Lower lobe of right lung (tissue), 2 donors: ENCODE results near the gene METAP1D. TPM values are rescaled to one million over a fixed set of nuclear protein-coding genes. Genes with fewer than 3 reads are reported as not detected.

Source experiments
- ATAC-seq, 2 donors: fragments of 200-7000 bp; cut with Tn5 transposase; one replicate each; pipeline ENCODE4 v1.9.1; 2020 to 2022; ENCODE audit warnings: mild to moderate bottlenecking in 2 of 2, moderate library complexity in 2 of 2
- DNase-seq: peaks from one replicate; pipeline ENCODE4 v3.0.0-alpha.2; 2020
- H3K27ac ChIP-seq: fragments of 200-600 bp; one replicate; pipeline ENCODE4 v1.8.0; 2022
- H3K27me3 ChIP-seq: fragments of 200-600 bp; one replicate; pipeline ENCODE4 v1.8.0; 2022; ENCODE audit warnings: low read depth
- H3K36me3 ChIP-seq: fragments of 200-600 bp; one replicate; pipeline ENCODE4 v1.8.0; 2022; ENCODE audit warnings: mild to moderate bottlenecking
- H3K4me1 ChIP-seq: fragments of 200-600 bp; one replicate; pipeline ENCODE4 v1.8.0; 2022
- H3K4me3 ChIP-seq: fragments of 200-600 bp; one replicate; pipeline ENCODE4 v1.8.0; 2022; ENCODE audit warnings: mild to moderate bottlenecking
- H3K9me3 ChIP-seq: fragments of 200-600 bp; one replicate; pipeline ENCODE4 v1.8.0; 2022
- intact Hi-C: fragments of 100-400 bp; cut with DNase I; formaldehyde crosslinking; loops from one replicate; pipeline ENCODE4 v1.11.0; 2022
- total RNA-seq: library from RNA; stranded (reverse); fragmentation: NEBNext Ultra II Directional; extraction: Animal tissue kit (Norgen Biotek cat#: 25700); gene quantifications from one replicate; pipeline ENCODE4 v1.2.1, GENCODE V29; 2021
- TF ChIP-seq, protein P1 (sequence below): fragments of 200-600 bp; IDR thresholded peaks from one replicate; pipeline ENCODE4 v1.8.0; 2022; ENCODE audit warnings: antibody characterized with exemption, mild to moderate bottlenecking
- donor health status: DM: no; HTN: yes; CAD: no; lungs with severe emphysema.

METAP1D gene
- total RNA-seq, 1 donor from 2014 or later = 3.8 TPM

DNA sequence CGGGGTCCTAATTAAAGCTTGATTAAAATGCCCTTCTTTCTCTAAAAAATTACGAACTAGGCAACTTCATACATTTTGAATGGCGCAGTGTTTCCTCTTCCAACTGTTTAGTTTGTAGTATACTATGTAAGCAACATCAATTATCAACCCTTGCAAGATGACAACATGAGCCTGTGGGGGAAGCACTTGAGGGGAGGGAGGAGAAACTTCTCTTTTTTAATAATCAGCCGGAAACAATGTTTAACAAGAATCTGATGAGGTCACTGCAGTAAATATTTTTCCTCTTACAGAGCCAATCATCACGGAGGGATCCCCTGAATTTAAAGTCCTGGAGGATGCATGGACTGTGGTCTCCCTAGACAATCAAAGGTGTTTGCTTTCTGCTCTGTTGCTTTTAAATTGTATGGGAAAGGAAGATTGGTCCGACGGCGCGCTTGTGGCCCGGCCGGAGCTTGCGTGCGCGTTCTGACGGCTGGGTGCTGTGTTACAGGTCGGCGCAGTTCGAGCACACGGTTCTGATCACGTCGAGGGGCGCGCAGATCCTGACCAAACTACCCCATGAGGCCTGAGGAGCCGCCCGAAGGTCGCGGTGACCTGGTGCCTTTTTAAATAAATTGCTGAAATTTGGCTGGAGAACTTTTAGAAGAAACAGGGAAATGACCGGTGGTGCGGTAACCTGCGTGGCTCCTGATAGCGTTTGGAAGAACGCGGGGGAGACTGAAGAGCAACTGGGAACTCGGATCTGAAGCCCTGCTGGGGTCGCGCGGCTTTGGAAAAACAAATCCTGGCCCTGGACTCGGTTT is 80.3 kb downstream of the METAP1D start:
- intact Hi-C loops = no loop called here
- TF ChIP-seq, protein P1, sequence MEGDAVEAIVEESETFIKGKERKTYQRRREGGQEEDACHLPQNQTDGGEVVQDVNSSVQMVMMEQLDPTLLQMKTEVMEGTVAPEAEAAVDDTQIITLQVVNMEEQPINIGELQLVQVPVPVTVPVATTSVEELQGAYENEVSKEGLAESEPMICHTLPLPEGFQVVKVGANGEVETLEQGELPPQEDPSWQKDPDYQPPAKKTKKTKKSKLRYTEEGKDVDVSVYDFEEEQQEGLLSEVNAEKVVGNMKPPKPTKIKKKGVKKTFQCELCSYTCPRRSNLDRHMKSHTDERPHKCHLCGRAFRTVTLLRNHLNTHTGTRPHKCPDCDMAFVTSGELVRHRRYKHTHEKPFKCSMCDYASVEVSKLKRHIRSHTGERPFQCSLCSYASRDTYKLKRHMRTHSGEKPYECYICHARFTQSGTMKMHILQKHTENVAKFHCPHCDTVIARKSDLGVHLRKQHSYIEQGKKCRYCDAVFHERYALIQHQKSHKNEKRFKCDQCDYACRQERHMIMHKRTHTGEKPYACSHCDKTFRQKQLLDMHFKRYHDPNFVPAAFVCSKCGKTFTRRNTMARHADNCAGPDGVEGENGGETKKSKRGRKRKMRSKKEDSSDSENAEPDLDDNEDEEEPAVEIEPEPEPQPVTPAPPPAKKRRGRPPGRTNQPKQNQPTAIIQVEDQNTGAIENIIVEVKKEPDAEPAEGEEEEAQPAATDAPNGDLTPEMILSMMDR = no peak
- H3K27ac ChIP-seq = no peak overlapping the region
- no peak for DNase-seq
- H3K4me3 ChIP-seq = no peak overlapping the region
- H3K27me3 ChIP-seq = peaks cover 77% of the 10 kb centered on the region
- H3K36me3 ChIP-seq = no peaks in the 10 kb centered on the region
- no peaks in the 10 kb centered on the region for H3K9me3 ChIP-seq
- no peak for ATAC-seq
- H3K4me1 ChIP-seq = peaks cover 27% of the 10 kb centered on the region

DNA sequence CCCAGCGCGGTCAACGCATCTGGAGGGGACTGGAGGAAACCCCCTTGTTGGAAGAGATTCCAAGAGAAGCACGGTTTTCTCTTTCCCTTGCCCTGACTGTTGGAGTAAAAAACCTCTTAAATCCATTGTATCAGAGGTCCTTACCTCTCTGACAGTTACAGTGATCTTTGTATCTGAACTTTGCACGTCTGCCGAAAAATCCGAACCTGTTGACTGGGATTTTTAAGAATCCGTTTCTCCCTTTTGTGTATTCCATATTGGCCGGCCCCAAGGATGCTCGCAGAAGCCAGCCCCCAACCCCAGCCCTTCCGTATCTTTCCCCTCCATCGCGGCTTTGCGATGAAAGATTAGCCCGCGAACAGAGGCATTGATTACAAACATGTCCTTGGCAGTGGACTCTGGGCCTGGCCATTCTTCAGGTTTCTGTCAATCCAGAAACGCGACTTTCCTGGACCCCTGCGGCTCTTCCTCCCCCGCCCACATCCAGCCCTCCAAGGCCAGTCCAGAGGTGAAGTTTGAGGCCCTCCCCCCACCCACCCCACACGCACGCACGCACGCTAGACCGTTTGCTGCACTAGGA is 81.0 kb downstream of the METAP1D start:
- intact Hi-C loops = no loop called here
- Histone ChIP-seq H3K36me3 (no peaks in the 10 kb centered on the region), H3K27ac (no peak overlapping the region), H3K4me3 (no peak overlapping the region), H3K27me3 (peaks cover 84% of the 10 kb centered on the region), H3K4me1 (peaks cover 34% of the 10 kb centered on the region), H3K9me3 (no peaks in the 10 kb centered on the region)
- no peak for DNase-seq
- TF ChIP-seq, protein P1 = no peak
- no peak for ATAC-seq

DNA sequence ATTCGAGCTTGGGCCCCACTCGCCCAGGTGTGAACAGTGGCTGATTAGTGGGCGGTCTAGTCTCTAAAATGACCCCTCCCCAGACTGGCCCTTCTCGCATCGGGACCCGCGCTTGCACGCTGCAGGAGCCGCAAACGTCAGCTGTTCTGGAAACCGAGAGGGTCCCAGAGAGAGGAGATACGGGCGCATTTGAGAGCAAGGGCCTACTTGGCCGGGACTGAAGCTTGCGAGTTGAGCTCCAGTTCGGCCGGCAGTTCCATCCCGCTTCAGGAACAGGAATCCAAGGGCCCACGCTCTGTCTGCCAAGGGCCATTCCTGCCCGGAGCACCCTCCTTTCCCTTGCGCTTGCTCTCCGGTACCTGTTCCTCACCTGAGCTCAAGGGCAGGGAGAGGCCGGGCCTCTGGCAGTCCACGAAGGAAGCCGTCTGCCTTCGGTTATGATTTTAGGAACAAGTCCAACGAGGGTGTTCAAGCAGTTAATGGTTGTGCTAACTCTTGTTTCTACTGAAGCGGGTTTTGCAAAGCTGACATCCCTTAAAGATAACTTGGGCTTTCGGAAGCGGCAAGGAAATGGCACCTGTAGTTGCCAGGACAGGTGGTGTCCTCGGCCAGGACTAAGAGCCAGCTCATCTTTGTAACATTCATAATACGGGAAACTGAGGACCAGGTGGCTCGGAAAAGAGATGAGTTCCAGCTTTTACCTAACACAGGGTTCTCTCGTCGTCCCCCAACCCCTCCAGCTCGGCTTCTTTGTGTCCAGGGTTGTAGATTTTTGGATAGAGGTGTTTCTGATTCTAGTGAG is 81.7 kb downstream of the METAP1D start:
- H3K9me3 ChIP-seq = no peaks in the 10 kb centered on the region
- ATAC-seq = no peak
- peaks cover 91% of the 10 kb centered on the region for H3K27me3 ChIP-seq

DNA sequence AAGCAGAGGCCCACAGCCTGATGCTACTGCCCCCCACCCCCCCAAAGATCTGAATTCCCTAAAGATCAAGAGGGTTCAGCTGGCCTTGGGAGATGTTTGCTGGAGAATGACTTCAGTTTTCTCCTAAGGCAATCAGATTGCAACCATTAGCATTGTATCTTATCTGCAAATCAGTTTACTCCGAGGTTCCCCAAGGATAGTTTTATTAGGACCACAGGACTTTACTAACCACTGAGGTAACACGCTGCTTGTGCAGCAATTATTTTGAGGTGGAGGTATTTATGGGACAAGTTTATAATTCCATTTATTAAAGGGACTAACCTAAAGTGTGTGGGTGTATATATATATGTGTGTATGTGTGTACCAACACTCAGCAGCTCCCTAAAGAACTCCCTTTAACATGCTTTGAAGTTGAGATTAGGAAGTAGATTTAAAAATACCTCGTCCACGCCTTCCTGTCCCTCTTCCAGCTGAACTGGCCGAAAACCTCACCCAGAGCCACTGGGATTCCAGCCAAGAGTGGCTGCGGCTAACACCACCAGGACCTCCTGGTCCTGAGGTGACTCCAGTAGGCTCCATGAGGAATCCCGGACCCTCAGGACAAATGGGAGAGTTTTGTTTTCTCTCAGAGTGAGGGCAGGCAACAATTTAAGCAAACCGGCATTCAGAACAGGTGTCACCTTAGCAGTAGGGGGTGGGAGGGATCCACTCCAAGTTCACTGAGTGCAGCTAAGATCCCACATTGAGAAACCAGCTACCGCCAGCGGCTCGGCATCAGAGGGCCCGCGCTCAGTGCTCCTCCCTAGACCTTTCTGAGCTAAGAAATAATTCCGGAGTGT is 82.6 kb downstream of the METAP1D start:
- Histone ChIP-seq H3K27me3 (peaks cover 93% of the 10 kb centered on the region), H3K4me1 (peaks cover 46% of the 10 kb centered on the region), H3K36me3 (no peaks in the 10 kb centered on the region), H3K4me3 (no peak overlapping the region), H3K27ac (no peak overlapping the region), H3K9me3 (no peaks in the 10 kb centered on the region)
- no peak for DNase-seq
- TF ChIP-seq, protein P1 = no peak
- intact Hi-C loops = no loop called here
- no peak for ATAC-seq

More for the DNA sequence above, 81.7 kb downstream of the METAP1D start:
- TF ChIP-seq, protein P1 = no peak
- no peak overlapping the region for H3K4me3 ChIP-seq
- intact Hi-C loops = no loop called here
- H3K4me1 ChIP-seq = peaks cover 41% of the 10 kb centered on the region
- no peak for DNase-seq
- H3K27ac ChIP-seq = no peak overlapping the region
- H3K36me3 ChIP-seq = no peaks in the 10 kb centered on the region
